Coronary artery (tissue), 2 donors: Measurements from ENCODE around the gene TANC1.

Experiments
- DNase-seq: peaks from one replicate; pipeline ENCODE4 v3.0.0-alpha.2; 2017; ENCODE audit warnings: low spot score
- H3K27ac ChIP-seq, 2 donors: fragments of 200-600 bp; sonication (generic); one replicate each; pipeline ENCODE4 v1.5.1; 2016 to 2019
- H3K4me3 ChIP-seq: fragments of 200-600 bp; sonication (generic); 2 replicates; pipeline ENCODE4 v1.5.1; 2016; ENCODE audit warnings: mild to moderate bottlenecking, moderate library complexity
- TF ChIP-seq, protein P1 (sequence below): fragments of 200-600 bp; sonication (generic); IDR thresholded peaks from one replicate; pipeline ENCODE4 v1.5.1; 2019; ENCODE audit warnings: antibody characterized with exemption

TANC1 gene

DNA sequence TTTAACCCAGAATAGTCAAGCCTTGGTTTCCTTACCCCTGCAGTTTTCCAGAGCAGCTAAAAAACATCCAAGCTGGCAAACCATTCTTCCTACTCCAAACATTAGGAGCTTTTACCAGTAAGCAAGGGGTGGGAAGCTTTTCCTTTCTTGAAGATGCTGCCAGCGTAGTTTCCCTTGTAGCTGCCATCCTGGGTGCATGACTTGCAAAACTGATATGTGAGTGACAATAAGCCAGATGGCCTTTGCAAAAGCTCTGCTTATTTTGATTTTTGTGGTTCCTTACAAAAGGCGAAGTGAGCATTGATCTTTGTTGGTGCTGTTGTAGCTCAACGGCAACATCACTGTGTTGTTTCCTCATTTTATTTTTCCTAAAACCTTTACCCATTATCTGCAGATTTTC is 179.2 kb downstream of the TANC1 start:
- Histone ChIP-seq H3K4me3 (no peak overlapping the region), H3K27ac (no peak overlapping the region)
- no peak for DNase-seq
- TF ChIP-seq, protein P1, sequence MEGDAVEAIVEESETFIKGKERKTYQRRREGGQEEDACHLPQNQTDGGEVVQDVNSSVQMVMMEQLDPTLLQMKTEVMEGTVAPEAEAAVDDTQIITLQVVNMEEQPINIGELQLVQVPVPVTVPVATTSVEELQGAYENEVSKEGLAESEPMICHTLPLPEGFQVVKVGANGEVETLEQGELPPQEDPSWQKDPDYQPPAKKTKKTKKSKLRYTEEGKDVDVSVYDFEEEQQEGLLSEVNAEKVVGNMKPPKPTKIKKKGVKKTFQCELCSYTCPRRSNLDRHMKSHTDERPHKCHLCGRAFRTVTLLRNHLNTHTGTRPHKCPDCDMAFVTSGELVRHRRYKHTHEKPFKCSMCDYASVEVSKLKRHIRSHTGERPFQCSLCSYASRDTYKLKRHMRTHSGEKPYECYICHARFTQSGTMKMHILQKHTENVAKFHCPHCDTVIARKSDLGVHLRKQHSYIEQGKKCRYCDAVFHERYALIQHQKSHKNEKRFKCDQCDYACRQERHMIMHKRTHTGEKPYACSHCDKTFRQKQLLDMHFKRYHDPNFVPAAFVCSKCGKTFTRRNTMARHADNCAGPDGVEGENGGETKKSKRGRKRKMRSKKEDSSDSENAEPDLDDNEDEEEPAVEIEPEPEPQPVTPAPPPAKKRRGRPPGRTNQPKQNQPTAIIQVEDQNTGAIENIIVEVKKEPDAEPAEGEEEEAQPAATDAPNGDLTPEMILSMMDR: no peak

DNA sequence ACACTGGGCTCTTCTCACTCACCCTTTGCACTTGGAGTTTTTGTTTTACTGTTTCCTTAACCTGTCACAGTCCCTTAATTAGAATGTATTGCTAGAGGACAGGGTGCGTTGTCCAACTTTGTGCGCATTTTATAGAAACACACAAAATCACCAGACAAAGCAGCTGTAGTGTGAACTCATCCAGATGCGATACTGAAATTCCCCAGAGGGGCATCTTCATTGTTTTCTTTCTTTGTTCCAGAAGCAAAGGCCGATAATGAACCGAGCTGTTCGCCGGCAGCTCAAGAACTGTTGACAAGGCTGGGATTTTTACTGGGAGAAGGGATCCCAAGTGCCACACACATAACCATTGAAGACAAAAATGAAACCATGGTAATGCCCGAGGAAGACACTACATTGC is 180.5 kb downstream of the TANC1 start:
- DNase-seq: no peak
- Histone ChIP-seq H3K27ac (no peak overlapping the region), H3K4me3 (no peak overlapping the region)
- TF ChIP-seq, protein P1: no peak

DNA sequence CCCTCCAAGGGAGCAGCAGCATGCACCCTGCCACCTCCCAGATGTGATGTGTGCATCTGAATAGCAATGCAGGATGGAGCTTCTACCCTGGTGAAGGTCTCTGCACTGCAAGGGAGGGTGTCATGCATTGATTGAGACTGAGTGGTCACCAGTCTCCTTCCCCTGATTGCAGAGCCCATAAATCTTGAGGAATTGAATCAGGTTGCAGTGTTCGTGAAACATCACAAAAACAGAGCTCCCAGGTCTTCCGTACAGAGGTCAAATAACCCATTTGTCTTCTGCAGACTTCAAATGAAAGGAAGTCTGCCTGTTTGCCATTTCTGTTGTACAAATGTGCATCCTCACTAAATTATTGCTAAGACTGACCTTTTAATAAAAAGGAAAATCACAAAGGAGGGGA is 181.3 kb downstream of the TANC1 start:
- DNase-seq: no peak
- TF ChIP-seq, protein P1: no peak
- no peak overlapping the region for H3K27ac ChIP-seq
- no peak overlapping the region for H3K4me3 ChIP-seq

DNA sequence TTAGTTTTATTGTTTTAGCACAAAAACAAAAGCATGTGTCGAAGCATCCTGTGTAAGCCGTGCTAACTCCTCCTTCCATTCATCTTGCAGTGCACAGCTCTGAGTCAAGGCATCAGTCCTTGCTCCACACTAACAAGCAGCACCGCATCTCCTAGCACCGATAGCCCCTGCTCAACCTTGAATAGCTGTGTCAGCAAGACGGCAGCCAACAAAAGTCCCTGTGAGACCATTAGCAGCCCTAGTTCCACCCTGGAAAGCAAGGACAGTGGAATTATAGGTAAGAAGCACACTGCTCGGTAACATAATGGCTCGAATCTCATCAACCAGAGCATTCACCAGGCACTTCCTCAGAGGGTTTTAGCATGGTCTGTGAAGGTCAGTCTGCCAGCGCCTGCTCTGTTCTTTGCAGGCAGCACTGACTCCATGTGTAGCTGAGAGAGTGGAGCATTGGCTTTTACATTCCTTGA is 181.9 kb downstream of the TANC1 start:
- TF ChIP-seq, protein P1: no peak
- Histone ChIP-seq H3K4me3 (no peak overlapping the region), H3K27ac (no peak overlapping the region)
- DNase-seq: no peak

DNA sequence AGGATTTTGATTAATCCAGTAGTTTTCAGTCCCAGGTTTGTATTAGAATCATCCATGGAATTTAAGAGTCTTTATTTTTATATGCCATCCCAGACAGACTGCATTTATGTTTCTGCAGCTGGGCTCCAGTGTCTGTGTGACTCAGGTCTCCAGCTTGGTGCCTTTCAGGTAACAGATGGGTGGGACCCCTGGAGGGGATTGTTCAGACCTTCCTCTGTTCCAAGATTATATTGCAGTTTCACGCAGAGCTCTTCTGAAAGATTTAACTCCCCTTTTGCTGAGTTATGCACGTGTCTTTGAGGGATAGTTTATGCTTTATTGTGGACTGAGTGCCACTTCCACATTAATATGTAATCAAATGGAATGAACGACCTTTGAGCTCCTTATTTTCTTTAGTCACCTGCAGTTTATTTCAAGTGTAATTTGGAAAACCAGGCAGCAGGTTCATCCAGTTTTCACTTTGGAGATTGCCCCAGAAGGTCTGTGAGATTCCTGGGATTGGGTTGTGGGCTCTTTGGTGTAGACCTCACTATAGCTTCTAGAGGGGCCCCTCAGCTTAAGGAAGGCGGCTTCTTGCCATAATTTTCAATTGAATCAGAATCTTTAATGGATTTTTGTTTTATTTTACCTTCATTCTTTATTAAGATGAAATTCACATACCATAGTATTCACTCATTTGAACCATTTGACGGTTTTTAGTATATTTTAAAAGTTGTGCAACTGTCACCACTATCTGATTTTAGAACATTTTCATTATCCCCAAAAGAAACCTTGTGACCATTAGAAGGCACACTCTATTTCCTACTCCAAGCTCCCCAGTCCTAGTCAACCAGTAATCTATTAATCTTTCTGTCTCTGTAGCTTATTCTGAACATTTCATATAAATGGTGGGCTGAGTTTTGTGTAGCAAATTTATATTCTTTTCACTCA is 183.0 kb downstream of the TANC1 start:
- DNase-seq: no peak
- Histone ChIP-seq H3K27ac (no peak overlapping the region), H3K4me3 (no peak overlapping the region)
- TF ChIP-seq, protein P1: no peak

DNA sequence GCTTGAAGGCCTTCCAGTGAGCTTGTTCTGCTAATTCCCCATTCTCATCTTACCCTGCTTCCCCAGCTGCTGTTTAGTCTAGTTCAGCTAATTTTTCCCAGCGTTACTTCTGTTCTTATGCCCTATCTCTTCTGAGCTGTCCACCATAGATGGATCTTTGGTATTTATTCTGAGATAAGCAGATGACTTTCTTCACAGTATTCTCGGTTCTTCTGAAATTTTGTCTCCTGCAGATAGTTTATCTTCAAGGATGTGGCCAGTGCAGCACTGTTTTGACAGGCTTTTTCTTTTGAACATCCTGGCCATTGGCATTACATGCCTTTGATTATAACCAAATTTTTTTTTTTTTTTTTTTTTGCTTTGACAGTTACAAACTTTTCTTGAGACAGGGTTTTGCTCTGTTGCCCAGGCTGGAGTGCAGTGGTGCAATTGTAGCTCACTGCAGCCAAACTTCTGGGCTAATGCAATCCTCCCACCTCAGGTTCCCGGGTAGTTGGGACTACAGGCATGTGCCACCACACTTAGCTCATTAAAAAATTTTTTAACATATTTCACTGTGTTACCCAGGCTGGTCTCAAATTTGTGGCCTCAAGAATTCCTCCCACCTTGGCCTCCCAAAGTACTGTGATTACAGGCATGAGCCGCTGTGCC is 183.8 kb downstream of the TANC1 start:
- H3K4me3 ChIP-seq: no peak overlapping the region
- DNase-seq: no peak
- no peak overlapping the region for H3K27ac ChIP-seq
- TF ChIP-seq, protein P1: no peak

DNA sequence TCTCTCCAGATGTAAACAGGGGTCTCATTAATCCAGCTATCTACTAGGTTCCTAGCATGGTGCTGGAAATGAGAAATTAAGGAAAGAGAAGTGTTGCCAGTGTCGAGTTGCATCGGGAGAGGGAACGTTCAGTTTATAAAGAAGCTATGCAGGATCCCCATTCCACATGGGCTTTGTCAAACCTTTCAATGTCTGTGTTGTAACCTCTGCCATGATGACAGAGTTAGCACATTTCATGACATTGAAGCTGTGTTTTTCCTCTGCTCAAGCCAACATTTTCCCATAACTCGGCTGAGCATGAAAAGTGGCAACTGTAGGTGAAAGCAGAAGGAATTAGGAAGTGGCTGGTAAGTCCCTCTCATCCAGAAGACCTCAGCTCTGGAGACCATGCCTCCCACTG is 184.6 kb downstream of the TANC1 start:
- TF ChIP-seq, protein P1: no peak
- DNase-seq: no peak
- Histone ChIP-seq H3K4me3 (no peak overlapping the region), H3K27ac (no peak overlapping the region)
